H9 (cell line): ENCODE data around the gene TNK2. TPM values are rescaled to one million over a fixed set of nuclear protein-coding genes. Genes with fewer than 3 reads are reported as not detected.

Experiments
- DNase-seq: peaks from one replicate; pipeline ENCODE4 v3.0.0-alpha.2; 2017
- H2AFZ ChIP-seq: one replicate; pipeline ENCODE4 v1.6.1; 2013; ENCODE audit warnings: mild to moderate bottlenecking, low read length, control low read depth, moderate library complexity
- H2AK5ac ChIP-seq: 2 replicates; pipeline ENCODE4 v1.6.1; 2013; ENCODE audit warnings: low read length, control low read depth, mixed read lengths; ENCODE audit not compliant: insufficient read length
- H2BK120ac ChIP-seq: one replicate; pipeline ENCODE4 v1.6.1; 2013; ENCODE audit warnings: low read depth, mild to moderate bottlenecking, low read length, control low read depth, inconsistent platforms; ENCODE audit not compliant: poor library complexity, severe bottlenecking
- H2BK12ac ChIP-seq: 2 replicates; pipeline ENCODE4 v1.6.1; 2013; ENCODE audit warnings: low read length, control low read depth, mixed read lengths, low read depth; ENCODE audit not compliant: insufficient read length
- H2BK15ac ChIP-seq: 2 replicates; pipeline ENCODE4 v1.6.1; 2013; ENCODE audit warnings: low read depth, low read length, control low read depth
- H2BK20ac ChIP-seq: one replicate; pipeline ENCODE4 v1.6.1; 2013; ENCODE audit warnings: low read depth, mild to moderate bottlenecking, low read length, control low read depth, inconsistent platforms; ENCODE audit not compliant: poor library complexity, severe bottlenecking
- H2BK5ac ChIP-seq: 2 replicates; pipeline ENCODE4 v1.6.1; 2013; ENCODE audit warnings: low read length, control low read depth, mixed read lengths; ENCODE audit not compliant: insufficient read length
- H3K14ac ChIP-seq: 2 replicates; pipeline ENCODE4 v1.6.1; 2013; ENCODE audit warnings: low read length, control low read depth; ENCODE audit not compliant: insufficient read depth
- H3K18ac ChIP-seq: 2 replicates; pipeline ENCODE4 v1.6.1; 2013; ENCODE audit warnings: low read depth, mild to moderate bottlenecking, mixed read lengths, low read length, control low read depth; ENCODE audit not compliant: insufficient read length
- H3K23ac ChIP-seq: 2 replicates; pipeline ENCODE4 v1.6.1; 2013; ENCODE audit warnings: low read length, control low read depth, mixed read lengths, low read depth; ENCODE audit not compliant: insufficient read length
- H3K23me2 ChIP-seq: 2 replicates; pipeline ENCODE4 v1.6.1; 2013; ENCODE audit warnings: low read depth, mild to moderate bottlenecking, mixed read lengths, low read length, control low read depth; ENCODE audit not compliant: insufficient read length, poor library complexity, severe bottlenecking
- H3K27ac ChIP-seq: 2 replicates; pipeline ENCODE4 v1.5.1; 2013; ENCODE audit warnings: low read length, control low read depth, mixed read lengths, low read depth; ENCODE audit not compliant: insufficient read length
- H3K27me3 ChIP-seq: 2 replicates; pipeline ENCODE4 v1.6.1; 2013; ENCODE audit warnings: low read length, control low read depth, inconsistent platforms; ENCODE audit not compliant: insufficient read depth
- H3K4ac ChIP-seq: 2 replicates; pipeline ENCODE4 v1.6.1; 2013; ENCODE audit warnings: low read depth, mild to moderate bottlenecking, control low read depth, inconsistent platforms, low read length, moderate library complexity
- H3K4me1 ChIP-seq: 2 replicates; pipeline ENCODE4 v1.6.1; 2013; ENCODE audit warnings: low read length, control low read depth, inconsistent platforms; ENCODE audit not compliant: insufficient read depth
- H3K4me2 ChIP-seq: 2 replicates; pipeline ENCODE4 v1.6.1; 2013; ENCODE audit warnings: low read length, control low read depth, mixed read lengths; ENCODE audit not compliant: insufficient read length, insufficient read depth
- H3K56ac ChIP-seq: 2 replicates; pipeline ENCODE4 v1.6.1; 2013; ENCODE audit warnings: low read depth, mild to moderate bottlenecking, mixed read lengths, low read length, control low read depth; ENCODE audit not compliant: insufficient read length
- H3K79me1 ChIP-seq: 2 replicates; pipeline ENCODE4 v1.6.1; 2013; ENCODE audit warnings: low read depth, mild to moderate bottlenecking, moderate library complexity, low read length, control low read depth, inconsistent platforms; ENCODE audit not compliant: insufficient read depth, poor library complexity, severe bottlenecking
- H3K79me2 ChIP-seq: 2 replicates; pipeline ENCODE4 v1.6.1; 2013; ENCODE audit warnings: low read length, control low read depth, inconsistent platforms; ENCODE audit not compliant: insufficient read depth
- H3K9ac ChIP-seq: 2 replicates; pipeline ENCODE4 v1.6.1; 2013; ENCODE audit warnings: low read length, control low read depth, mixed read lengths; ENCODE audit not compliant: insufficient read length; ENCODE audit errors: extremely low read depth
- H3K9me3 ChIP-seq: one replicate; pipeline ENCODE4 v1.6.1; 2013; ENCODE audit warnings: low read depth, low read length, inconsistent platforms; ENCODE audit not compliant: control insufficient read depth
- H3T11ph ChIP-seq: one replicate; pipeline ENCODE4 v1.6.1; 2013; ENCODE audit warnings: mild to moderate bottlenecking, low read length, control low read depth, inconsistent platforms
- H4K20me1 ChIP-seq: one replicate; pipeline ENCODE4 v1.6.1; 2013; ENCODE audit not compliant: control insufficient read depth, insufficient read length, insufficient read depth
- H4K5ac ChIP-seq: 2 replicates; pipeline ENCODE4 v1.6.1; 2013; ENCODE audit warnings: low read depth, mild to moderate bottlenecking, mixed read lengths, low read length, control low read depth; ENCODE audit not compliant: insufficient read length
- H4K8ac ChIP-seq: replicated peaks from 2 replicates; pipeline ENCODE4 v1.6.1; 2013; ENCODE audit warnings: low read length, control low read depth, mixed read lengths, low read depth; ENCODE audit not compliant: insufficient read length
- H4K91ac ChIP-seq: 2 replicates; pipeline ENCODE4 v1.6.1; 2013; ENCODE audit warnings: low read depth, mild to moderate bottlenecking, moderate library complexity, mixed read lengths, low read length, control low read depth; ENCODE audit not compliant: insufficient read length
- H3K27ac Mint-ChIP-seq, 3 experiments: 2 replicates in 2 of 3; 3 replicates in 1 of 3; pipeline ENCODE4 v1.8.0; 2020 to 2021; ENCODE audit warnings: mixed read lengths in 3 of 3, mild to moderate bottlenecking in 1 of 3, moderate library complexity in 1 of 3
- H3K27me3 Mint-ChIP-seq: 2 replicates; pipeline ENCODE4 v1.8.0; 2021; ENCODE audit warnings: low read depth, mild to moderate bottlenecking, moderate library complexity, mixed read lengths
- H3K36me3 Mint-ChIP-seq, 3 experiments: 2 replicates in 2 of 3; 3 replicates in 1 of 3; pipeline ENCODE4 v1.8.0; 2020 to 2021; ENCODE audit warnings: low read depth in 3 of 3, mixed read lengths in 3 of 3; ENCODE audit not compliant: insufficient read depth in 1 of 3
- H3K4me1 Mint-ChIP-seq, 2 experiments: 2 replicates each; pipeline ENCODE4 v1.8.0; 2020; ENCODE audit warnings: mixed read lengths in 2 of 2
- H3K4me3 Mint-ChIP-seq, 2 experiments: 2 replicates in 1 of 2; 3 replicates in 1 of 2; pipeline ENCODE4 v1.8.0; 2020 to 2021; ENCODE audit warnings: mild to moderate bottlenecking in 2 of 2, mixed read lengths in 2 of 2, moderate library complexity in 1 of 2
- H3K9me3 Mint-ChIP-seq, 2 experiments: 2 replicates in 1 of 2; 3 replicates in 1 of 2; pipeline ENCODE4 v1.8.0; 2020; ENCODE audit warnings: mild to moderate bottlenecking in 2 of 2, mixed read lengths in 2 of 2, moderate library complexity in 1 of 2
- CTCF ChIP-seq: fragments of 200-600 bp; sonication (generic); conservative IDR thresholded peaks from 3 replicates; pipeline ENCODE4 v1.8.0; 2021; ENCODE audit warnings: antibody characterized with exemption, mild to moderate bottlenecking
- WGBS: extraction: QIAGEN DNeasy Blood & Tissue Kit; methylation state at CpG from one replicate; pipeline ENCODE4 v1.1.7; 2013; ENCODE audit warnings: missing lambda C conversion rate, low lambda C conversion rate, mixed read lengths; ENCODE audit not compliant: insufficient read length; ENCODE audit errors: extremely low coverage; 5-methylcytosine and 5-hydroxymethylcytosine counted together
- total RNA-seq: library from RNA; stranded (reverse); gene quantifications from 2 replicates; pipeline ENCODE4 v1.2.1, GENCODE V29; 2021

The TNK2 gene
- total RNA-seq, 1 experiment from 2014 or later: 34.5 TPM

GRCh38 chr3:195916291-195916690 lies 7.9 kb upstream of the TNK2 start:
- no peak overlapping the region for H2BK12ac ChIP-seq
- H3K9me3 Mint-ChIP-seq: no peaks in the 10 kb centered on the region; a peak in 1 of 5 replicates
- peaks cover 39% of the 10 kb centered on the region for H3K27me3 Mint-ChIP-seq
- no peaks in the 10 kb centered on the region; a peak in 1 of 7 replicates for H3K36me3 Mint-ChIP-seq
- H3K9ac ChIP-seq: no peak overlapping the region
- H3K27ac Mint-ChIP-seq: no peak overlapping the region; a peak in 1 of 7 replicates
- no peaks in the 10 kb centered on the region for H3K27me3 ChIP-seq
- H2BK5ac ChIP-seq: no peak overlapping the region
- no peak overlapping the region for H2AK5ac ChIP-seq
- no peak for DNase-seq
- no peaks in the 10 kb centered on the region for H3K79me1 ChIP-seq
- H3K79me2 ChIP-seq: no peaks in the 10 kb centered on the region
- peaks cover 20 to 26% of the 10 kb centered on the region in 2 experiments for H3K4me1 Mint-ChIP-seq
- no peaks in the 10 kb centered on the region for H4K20me1 ChIP-seq
- no peak overlapping the region for H3K14ac ChIP-seq
- H3K18ac ChIP-seq: no peak overlapping the region
- no peak overlapping the region for H3K56ac ChIP-seq
- no peak overlapping the region for H3K23ac ChIP-seq
- no CpG with 5 or more reads among the region's 6 CpGs for WGBS
- H2BK120ac ChIP-seq: no peak overlapping the region
- TF ChIP-seq CTCF: no peak
- no peak overlapping the region for H3K4me2 ChIP-seq
- H3T11ph ChIP-seq: no peak overlapping the region
- H2AFZ ChIP-seq: no peak overlapping the region
- no peaks in the 10 kb centered on the region for H3K9me3 ChIP-seq
- H3K27ac ChIP-seq: no peak overlapping the region
- no peak overlapping the region for H4K5ac ChIP-seq
- H3K4ac ChIP-seq: no peak overlapping the region
- H3K4me3 Mint-ChIP-seq: no peak overlapping the region
- no peaks in the 10 kb centered on the region for H3K23me2 ChIP-seq
- no peak overlapping the region for H2BK20ac ChIP-seq
- no peak overlapping the region for H2BK15ac ChIP-seq
- H3K4me1 ChIP-seq: no peaks in the 10 kb centered on the region; the same call in 1 of the 2 replicates
- no peak overlapping the region for H4K91ac ChIP-seq
- no peak overlapping the region for H4K8ac ChIP-seq
